ENCODE results near the gene DOCK6. TPM values are rescaled to one million over a fixed set of nuclear protein-coding genes. Genes with fewer than 3 reads are reported as not detected.
A peak's percentile ranks its signal among the peaks of the same experiment; 100 is the strongest.

DOCK6 gene
- total and polyA plus RNA-seq, 7 experiments from 2014 or later: 0.73 to 5.2 (median 1.5) TPM; not detected in 4

DNA sequence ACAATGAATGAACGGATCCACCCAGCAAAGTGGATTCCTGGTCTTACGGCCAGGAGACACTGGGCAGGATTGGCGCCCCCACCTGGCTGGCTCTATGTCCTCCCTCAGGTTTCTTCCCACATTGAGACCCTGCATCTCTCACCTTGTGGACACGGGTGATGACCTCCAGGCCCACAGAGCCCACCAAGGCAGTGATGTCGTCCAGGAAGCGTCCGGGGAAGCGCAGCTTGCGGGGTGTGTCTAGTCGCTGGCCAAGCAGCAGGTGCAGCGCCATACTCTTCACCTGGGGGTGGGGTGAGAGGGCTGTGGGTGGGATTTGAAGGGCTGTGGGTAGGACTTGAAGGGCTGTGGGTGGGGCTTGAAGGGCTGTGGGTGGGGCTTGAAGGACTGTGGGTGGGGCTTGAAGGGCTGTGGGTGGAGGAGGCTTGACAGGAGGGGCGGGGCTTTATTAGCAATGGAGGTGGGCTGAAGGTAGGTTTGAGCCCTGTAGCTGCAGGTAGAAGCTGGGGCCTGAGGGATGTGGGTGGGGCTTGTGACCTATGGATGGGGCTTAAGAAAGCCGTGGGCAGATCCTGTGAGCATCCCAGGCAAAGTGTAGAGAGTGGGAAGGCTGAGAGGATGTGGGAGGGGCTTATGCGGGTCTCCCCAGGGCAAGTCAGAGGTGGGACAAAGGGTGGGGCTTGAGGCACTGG lies 35.0 kb downstream of the DOCK6 start:
- Histone ChIP-seq H3K4me1 (ENCODE audit: control insufficient read depth in 2 of 2, insufficient read depth in 2 of 2, low read length in 2 of 2) (no peaks in the 10 kb centered on the region), H3K27ac (ENCODE audit: low read depth, low read length) (no peak overlapping the region), H3K4me3 (ENCODE audit: low read length) (no peak overlapping the region), H3K27me3 (ENCODE audit: control insufficient read depth in 2 of 2, insufficient read depth in 2 of 2, low read length in 2 of 2) (no peaks in the 10 kb centered on the region), H3K36me3 (ENCODE audit: control insufficient read depth in 2 of 3, insufficient read depth in 3 of 3, low read length in 3 of 3) (no peaks in the 10 kb centered on the region), H3K9me3 (ENCODE audit: control insufficient read depth in 2 of 3, low read length in 3 of 3) (no peaks in the 10 kb centered on the region)
- DNase-seq (peak in 2 of 9 donors; percentile 7 to 8), ATAC-seq (no peak)
- peaks cover 0 to 3% (median 0%) of the 10 kb centered on the region in 7 donors for H3K4me1 Mint-ChIP-seq
- ChIA-PET CTCF (interaction anchor here (0.6 kb wide), 1 partner anchor 333 kb away, joined by 4 read pairs; no protein-coding TSS in a partner anchor), POLR2A (no interaction called here)
- intact Hi-C loops (cut with micrococcal nuclease): no loop called here
- peaks cover 0 to 4% (median under 1%) of the 10 kb centered on the region in 11 donors for H3K9me3 Mint-ChIP-seq
- H3K4me3 Mint-ChIP-seq: no peak overlapping the region
- H3K27ac Mint-ChIP-seq: peak overlapping the region in 1 of 9 donors; percentile 77
- no peaks in the 10 kb centered on the region for H3K36me3 Mint-ChIP-seq
- peaks cover 0 to 6% (median 4%) of the 10 kb centered on the region in 5 donors for H3K27me3 Mint-ChIP-seq

DNA sequence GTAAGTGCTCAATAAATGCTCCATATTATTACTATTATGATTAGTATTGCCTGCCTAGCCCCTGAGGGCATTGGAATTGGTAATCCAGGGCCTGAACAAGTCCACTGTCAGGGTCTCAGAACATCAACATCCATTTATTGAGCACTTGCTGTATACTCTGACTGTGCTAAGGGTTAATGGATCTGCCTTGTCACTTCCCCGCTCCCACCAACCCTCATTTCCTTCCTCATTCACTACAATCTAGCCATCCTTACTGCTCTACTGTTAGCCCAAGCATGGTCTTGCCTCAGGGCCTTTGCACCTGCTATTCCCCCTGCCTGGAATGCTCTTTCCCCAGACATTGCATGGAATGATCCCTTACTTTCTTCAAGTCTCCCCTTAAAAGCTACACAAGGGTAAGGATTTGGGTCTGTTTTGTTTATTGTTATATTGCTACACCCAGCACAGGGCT lies 35.6 kb downstream of the DOCK6 start:
- H3K27ac Mint-ChIP-seq: peak overlapping the region in 1 of 9 donors; percentile 77
- peaks cover 0 to under 1% (median 0%) of the 10 kb centered on the region in 5 donors for H3K36me3 Mint-ChIP-seq
- POLR2A ChIA-PET: no interaction called here
- no peak for DNase-seq
- H3K27me3 Mint-ChIP-seq: peaks cover 0 to 8% (median 4%) of the 10 kb centered on the region in 5 donors
- Histone ChIP-seq H3K4me3 (ENCODE audit: low read length) (no peak overlapping the region), H3K27me3 (ENCODE audit: control insufficient read depth in 2 of 2, insufficient read depth in 2 of 2, low read length in 2 of 2) (no peaks in the 10 kb centered on the region), H3K4me1 (ENCODE audit: control insufficient read depth in 2 of 2, insufficient read depth in 2 of 2, low read length in 2 of 2) (no peaks in the 10 kb centered on the region), H3K9me3 (ENCODE audit: control insufficient read depth in 2 of 3, low read length in 3 of 3) (peaks cover 0 to 4% (median 0%) of the 10 kb centered on the region in 3 experiments), H3K27ac (ENCODE audit: low read depth, low read length) (no peak overlapping the region), H3K36me3 (ENCODE audit: control insufficient read depth in 2 of 3, insufficient read depth in 3 of 3, low read length in 3 of 3) (no peaks in the 10 kb centered on the region)
- no peak overlapping the region for H3K4me3 Mint-ChIP-seq
- CTCF ChIA-PET: no interaction called here
- H3K9me3 Mint-ChIP-seq: peaks cover 0 to 10% (median 3%) of the 10 kb centered on the region in 11 donors
- no peak for ATAC-seq
- intact Hi-C loops (cut with micrococcal nuclease): no loop called here
- H3K4me1 Mint-ChIP-seq: peaks cover 0 to 3% (median 0%) of the 10 kb centered on the region in 7 donors

DNA sequence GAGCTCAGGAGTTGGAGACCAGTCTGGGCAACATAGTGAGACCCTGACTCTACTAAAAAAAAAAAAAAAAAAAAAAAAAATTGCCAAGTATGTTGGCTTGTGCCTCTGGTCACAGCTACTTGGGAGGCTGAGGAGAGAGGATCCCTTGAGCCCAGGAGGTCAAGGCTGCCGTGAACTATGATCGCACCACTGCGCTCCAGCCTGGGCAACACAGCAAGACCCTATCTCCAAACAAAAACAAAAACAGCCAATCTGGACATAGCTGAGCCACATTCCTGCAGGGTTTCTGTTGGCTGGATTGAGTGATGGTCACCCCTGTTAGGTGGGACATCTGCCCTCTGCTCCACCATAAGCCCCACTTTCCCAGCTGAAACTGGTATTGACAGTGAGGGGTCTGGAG lies 36.5 kb downstream of the DOCK6 start:
- peaks cover 0 to 18% (median 11%) of the 10 kb centered on the region in 11 donors for H3K9me3 Mint-ChIP-seq
- Histone ChIP-seq H3K27me3 (ENCODE audit: control insufficient read depth in 2 of 2, insufficient read depth in 2 of 2, low read length in 2 of 2) (no peaks in the 10 kb centered on the region), H3K4me1 (ENCODE audit: control insufficient read depth in 2 of 2, insufficient read depth in 2 of 2, low read length in 2 of 2) (no peaks in the 10 kb centered on the region), H3K36me3 (ENCODE audit: control insufficient read depth in 2 of 3, insufficient read depth in 3 of 3, low read length in 3 of 3) (no peaks in the 10 kb centered on the region), H3K9me3 (ENCODE audit: control insufficient read depth in 2 of 3, low read length in 3 of 3) (peaks cover 0 to 6% (median 0%) of the 10 kb centered on the region in 3 experiments), H3K27ac (ENCODE audit: low read depth, low read length) (no peak overlapping the region), H3K4me3 (ENCODE audit: low read length) (no peak overlapping the region)
- intact Hi-C loops (cut with micrococcal nuclease): no loop called here
- no peak for ATAC-seq
- POLR2A ChIA-PET: no interaction called here
- H3K36me3 Mint-ChIP-seq: peaks cover 0 to 9% (median 6%) of the 10 kb centered on the region in 5 donors
- H3K4me1 Mint-ChIP-seq: peaks cover 0 to 3% (median 0%) of the 10 kb centered on the region in 7 donors
- no peak overlapping the region for H3K4me3 Mint-ChIP-seq
- CTCF ChIA-PET: interaction anchor here (0.6 kb wide), 1 partner anchor 271 kb away, joined by 5 read pairs; no protein-coding TSS in a partner anchor
- no peak for DNase-seq
- H3K27ac Mint-ChIP-seq: no peak overlapping the region
- peaks cover 0 to 12% (median 6%) of the 10 kb centered on the region in 5 donors for H3K27me3 Mint-ChIP-seq

DNA sequence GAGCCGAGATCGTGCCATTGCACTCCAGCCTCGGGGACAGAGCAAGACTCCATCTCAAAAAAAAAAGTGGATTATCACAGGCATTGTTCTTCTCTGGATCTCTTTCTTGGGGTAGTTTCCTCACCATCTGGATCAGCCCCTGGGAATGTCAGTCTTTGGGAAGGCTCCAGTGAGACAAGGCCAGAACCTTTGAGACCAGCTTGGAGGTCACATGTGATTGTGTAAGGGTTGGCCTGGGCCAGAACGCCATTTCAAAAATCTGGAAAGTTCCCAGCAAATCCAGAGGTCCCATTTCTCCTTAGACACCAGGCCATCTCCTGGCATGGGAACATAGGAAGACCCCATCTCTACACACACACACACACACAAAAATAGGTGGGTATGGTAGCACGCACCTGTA lies 37.2 kb downstream of the DOCK6 start:
- H3K4me1 Mint-ChIP-seq: peaks cover 0 to 3% (median 0%) of the 10 kb centered on the region in 7 donors
- Histone ChIP-seq H3K27me3 (ENCODE audit: control insufficient read depth in 2 of 2, insufficient read depth in 2 of 2, low read length in 2 of 2) (no peaks in the 10 kb centered on the region), H3K4me1 (ENCODE audit: control insufficient read depth in 2 of 2, insufficient read depth in 2 of 2, low read length in 2 of 2) (no peaks in the 10 kb centered on the region), H3K36me3 (ENCODE audit: control insufficient read depth in 2 of 3, insufficient read depth in 3 of 3, low read length in 3 of 3) (no peaks in the 10 kb centered on the region), H3K9me3 (ENCODE audit: control insufficient read depth in 2 of 3, low read length in 3 of 3) (peaks cover 0 to 6% (median 0%) of the 10 kb centered on the region in 3 experiments), H3K27ac (ENCODE audit: low read depth, low read length) (no peak overlapping the region), H3K4me3 (ENCODE audit: low read length) (no peak overlapping the region)
- no peak overlapping the region for H3K4me3 Mint-ChIP-seq
- ATAC-seq: no peak
- peaks cover 5 to 23% (median 17%) of the 10 kb centered on the region in 11 donors for H3K9me3 Mint-ChIP-seq
- H3K27me3 Mint-ChIP-seq: peaks cover 0 to 13% (median 6%) of the 10 kb centered on the region in 5 donors
- POLR2A ChIA-PET: no interaction called here
- CTCF ChIA-PET: no interaction called here
- peaks cover 0 to 14% (median 7%) of the 10 kb centered on the region in 5 donors for H3K36me3 Mint-ChIP-seq
- DNase-seq: no peak
- no peak overlapping the region for H3K27ac Mint-ChIP-seq
- intact Hi-C loops (cut with micrococcal nuclease): no loop called here

DNA sequence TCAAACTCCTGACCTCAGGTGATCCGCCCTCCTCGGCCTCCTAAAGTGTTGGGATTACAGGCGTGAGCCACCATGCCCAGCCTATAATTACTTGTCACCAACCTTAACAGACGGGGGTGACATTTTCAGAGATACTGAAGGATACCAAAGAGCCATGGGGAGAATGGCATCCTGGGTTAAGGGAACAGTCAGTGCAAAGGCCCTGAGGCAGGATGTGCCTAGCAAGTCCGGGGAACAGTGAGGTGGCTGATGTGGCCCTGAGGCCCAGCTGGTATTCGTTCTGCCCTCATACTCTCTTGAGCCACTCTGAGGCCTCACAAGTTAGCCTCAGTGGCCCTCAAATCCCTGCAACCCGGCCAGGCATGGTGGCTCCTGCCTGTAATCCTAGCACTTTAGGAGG lies 37.9 kb downstream of the DOCK6 start:
- H3K27ac ChIP-seq (ENCODE audit: low read depth, low read length): no peak overlapping the region
- H3K9me3 ChIP-seq (ENCODE audit: control insufficient read depth in 2 of 3, low read length in 3 of 3): peaks cover 0 to 6% (median 0%) of the 10 kb centered on the region in 3 experiments
- H3K27me3 Mint-ChIP-seq: peaks cover 0 to 13% (median 4%) of the 10 kb centered on the region in 5 donors
- intact Hi-C loops (cut with micrococcal nuclease): no loop called here
- no peak overlapping the region for H3K27ac Mint-ChIP-seq
- no peaks in the 10 kb centered on the region for H3K4me1 ChIP-seq (ENCODE audit: control insufficient read depth in 2 of 2, insufficient read depth in 2 of 2, low read length in 2 of 2)
- no peak overlapping the region for H3K4me3 ChIP-seq (ENCODE audit: low read length)
- H3K36me3 Mint-ChIP-seq: peaks cover 0 to 15% (median 7%) of the 10 kb centered on the region in 5 donors
- POLR2A ChIA-PET: no interaction called here
- DNase-seq: no peak
- no peaks in the 10 kb centered on the region for H3K36me3 ChIP-seq (ENCODE audit: control insufficient read depth in 2 of 3, insufficient read depth in 3 of 3, low read length in 3 of 3)
- peaks cover 5 to 29% (median 18%) of the 10 kb centered on the region in 11 donors for H3K9me3 Mint-ChIP-seq
- peaks cover 0 to 3% (median 0%) of the 10 kb centered on the region in 7 donors for H3K4me1 Mint-ChIP-seq
- H3K4me3 Mint-ChIP-seq: no peak overlapping the region
- CTCF ChIA-PET: no interaction called here
- no peak for ATAC-seq
- H3K27me3 ChIP-seq (ENCODE audit: control insufficient read depth in 2 of 2, insufficient read depth in 2 of 2, low read length in 2 of 2): no peaks in the 10 kb centered on the region

DNA sequence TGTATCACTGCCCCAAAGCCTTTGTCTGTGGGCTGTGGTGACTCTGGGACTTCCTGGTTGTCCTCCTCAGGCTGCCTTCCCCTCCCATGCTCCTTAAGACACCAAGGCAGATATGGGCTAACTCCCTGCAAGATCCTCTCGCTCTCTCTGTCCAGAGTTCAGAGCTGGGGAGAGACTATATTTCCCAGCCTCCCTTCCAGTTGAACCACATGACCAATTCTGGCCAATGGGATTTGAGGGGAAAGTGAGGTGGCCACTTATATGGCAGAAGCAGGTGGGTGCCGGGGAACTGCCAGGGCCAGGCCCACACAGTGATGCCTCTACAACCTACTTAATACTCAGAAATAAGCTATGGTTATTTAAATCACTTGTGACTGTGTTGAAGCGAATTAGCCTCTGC lies 39.1 kb downstream of the DOCK6 start:
- Mint-ChIP-seq H3K27ac (no peak overlapping the region), H3K27me3 (peaks cover 0 to 9% (median 0%) of the 10 kb centered on the region in 5 donors), H3K36me3 (peaks cover 0 to 15% (median 7%) of the 10 kb centered on the region in 5 donors), H3K4me3 (no peak overlapping the region), H3K4me1 (peaks cover 0 to 3% (median 0%) of the 10 kb centered on the region in 7 donors), H3K9me3 (peaks cover 5 to 29% (median 18%) of the 10 kb centered on the region in 11 donors)
- no peaks in the 10 kb centered on the region for H3K36me3 ChIP-seq (ENCODE audit: control insufficient read depth in 2 of 3, insufficient read depth in 3 of 3, low read length in 3 of 3)
- intact Hi-C loops (cut with micrococcal nuclease): no loop called here
- H3K27me3 ChIP-seq (ENCODE audit: control insufficient read depth in 2 of 2, insufficient read depth in 2 of 2, low read length in 2 of 2): no peaks in the 10 kb centered on the region
- ChIA-PET CTCF (no interaction called here), POLR2A (no interaction called here)
- no peak for ATAC-seq
- H3K4me1 ChIP-seq (ENCODE audit: control insufficient read depth in 2 of 2, insufficient read depth in 2 of 2, low read length in 2 of 2): no peaks in the 10 kb centered on the region
- H3K9me3 ChIP-seq (ENCODE audit: control insufficient read depth in 2 of 3, low read length in 3 of 3): peaks cover 0 to 6% (median 0%) of the 10 kb centered on the region in 3 experiments
- DNase-seq: no peak
- no peak overlapping the region for H3K4me3 ChIP-seq (ENCODE audit: low read length)
- H3K27ac ChIP-seq (ENCODE audit: low read depth, low read length): no peak overlapping the region

All from naive thymus-derived CD4-positive, alpha-beta T cell (primary cell).